Fibroblast of skin of left quadriceps (primary cell): ENCODE results near the gene MEIS1.
A peak's percentile ranks its signal among the peaks of the same experiment; 100 is the strongest.

Experiments used
- DNase-seq, 2 experiments: peaks; one replicate each; pipeline ENCODE4 v3.0.0-alpha.2; 2013; ENCODE audit warnings: low read depth in 2 of 2

Gene MEIS1

GRCh38 chr2:66431846-66432587 lies 2.9 kb upstream of the MEIS1 start:
- DNase-seq = no peak

GRCh38 chr2:66432801-66433694 lies 1.9 kb upstream of the MEIS1 start:
- peak; percentile 96 for DNase-seq

GRCh38 chr2:66433695-66433944 lies 1.3 kb upstream of the MEIS1 start:
- no peak for DNase-seq

- no peak for DNase-seq
Observed at GRCh38 chr2:66433945-66434678, 813 bp upstream of the MEIS1 start.

GRCh38 chr2:66435549-66435875 lies 587 bp downstream of the MEIS1 start:
- DNase-seq = no peak

- DNase-seq = no peak
Observed at GRCh38 chr2:66435963-66436362, 1.0 kb downstream of the MEIS1 start.

- DNase-seq = no peak
Observed at GRCh38 chr2:66436581-66437001, 1.7 kb downstream of the MEIS1 start.

- DNase-seq = no peak
Observed at GRCh38 chr2:66437109-66437690, 2.3 kb downstream of the MEIS1 start.

GRCh38 chr2:66437691-66438497 lies 3.0 kb downstream of the MEIS1 start:
- DNase-seq = no peak

- DNase-seq = no peak
Observed at GRCh38 chr2:66438498-66438833, 3.5 kb downstream of the MEIS1 start.

- no peak for DNase-seq
Observed at GRCh38 chr2:66438891-66439811, 4.2 kb downstream of the MEIS1 start.

GRCh38 chr2:66439812-66440542 lies 5.1 kb downstream of the MEIS1 start:
- no peak for DNase-seq

GRCh38 chr2:66440708-66441497 lies 6.0 kb downstream of the MEIS1 start:
- no peak for DNase-seq

GRCh38 chr2:66441581-66442320 lies 6.8 kb downstream of the MEIS1 start:
- DNase-seq = no peak

- DNase-seq = no peak
Observed at GRCh38 chr2:66442516-66443185, 7.7 kb downstream of the MEIS1 start.

GRCh38 chr2:66443186-66443978 lies 8.5 kb downstream of the MEIS1 start:
- DNase-seq = no peak
